ENCODE measurements around the gene GPR52.

DNA sequence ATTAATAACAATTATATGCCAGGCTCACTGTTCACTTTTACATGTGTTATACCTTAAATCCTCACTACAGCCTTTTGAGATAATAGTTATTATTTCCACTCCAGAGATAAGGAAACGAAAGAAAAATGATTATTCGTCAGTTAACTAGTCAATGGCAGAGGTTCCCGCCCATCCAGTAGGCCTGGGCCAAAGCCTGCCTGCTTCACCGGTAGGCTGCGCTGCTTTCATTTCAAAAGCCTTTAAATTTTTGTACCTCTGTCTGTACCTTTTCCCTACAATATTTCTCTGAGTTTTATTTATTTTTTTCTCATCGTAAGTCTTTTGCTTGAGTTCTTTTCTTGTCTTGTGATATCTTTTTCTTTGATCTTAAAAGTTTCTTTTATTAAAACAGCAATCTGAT is 3.6 kb downstream of the GPR52 start:
- TF ChIP-seq, protein P1, sequence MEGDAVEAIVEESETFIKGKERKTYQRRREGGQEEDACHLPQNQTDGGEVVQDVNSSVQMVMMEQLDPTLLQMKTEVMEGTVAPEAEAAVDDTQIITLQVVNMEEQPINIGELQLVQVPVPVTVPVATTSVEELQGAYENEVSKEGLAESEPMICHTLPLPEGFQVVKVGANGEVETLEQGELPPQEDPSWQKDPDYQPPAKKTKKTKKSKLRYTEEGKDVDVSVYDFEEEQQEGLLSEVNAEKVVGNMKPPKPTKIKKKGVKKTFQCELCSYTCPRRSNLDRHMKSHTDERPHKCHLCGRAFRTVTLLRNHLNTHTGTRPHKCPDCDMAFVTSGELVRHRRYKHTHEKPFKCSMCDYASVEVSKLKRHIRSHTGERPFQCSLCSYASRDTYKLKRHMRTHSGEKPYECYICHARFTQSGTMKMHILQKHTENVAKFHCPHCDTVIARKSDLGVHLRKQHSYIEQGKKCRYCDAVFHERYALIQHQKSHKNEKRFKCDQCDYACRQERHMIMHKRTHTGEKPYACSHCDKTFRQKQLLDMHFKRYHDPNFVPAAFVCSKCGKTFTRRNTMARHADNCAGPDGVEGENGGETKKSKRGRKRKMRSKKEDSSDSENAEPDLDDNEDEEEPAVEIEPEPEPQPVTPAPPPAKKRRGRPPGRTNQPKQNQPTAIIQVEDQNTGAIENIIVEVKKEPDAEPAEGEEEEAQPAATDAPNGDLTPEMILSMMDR (conservative IDR thresholded peaks at IDR 0.05; ENCODE audit: low read depth, low read length), result no peak
- TF ChIP-seq EZH2 (IDR thresholded peaks at IDR 0.05; ENCODE audit: borderline replicate concordance, low read depth, low read length, poor library complexity, severe bottlenecking), result no peak

All from A673 (cell line).